GM19397 (cell line): ENCODE results near the gene COL10A1.
A peak's percentile ranks its signal among the peaks of the same experiment; 100 is the strongest.

Source experiments
- ATAC-seq: cut with Tn5 transposase; IDR thresholded peaks from one replicate; pipeline ENCODE4 v1.9.1; 2021; ENCODE audit warnings: mild to moderate bottlenecking, moderate library complexity; ENCODE audit not compliant: unreplicated experiment

Gene COL10A1

DNA sequence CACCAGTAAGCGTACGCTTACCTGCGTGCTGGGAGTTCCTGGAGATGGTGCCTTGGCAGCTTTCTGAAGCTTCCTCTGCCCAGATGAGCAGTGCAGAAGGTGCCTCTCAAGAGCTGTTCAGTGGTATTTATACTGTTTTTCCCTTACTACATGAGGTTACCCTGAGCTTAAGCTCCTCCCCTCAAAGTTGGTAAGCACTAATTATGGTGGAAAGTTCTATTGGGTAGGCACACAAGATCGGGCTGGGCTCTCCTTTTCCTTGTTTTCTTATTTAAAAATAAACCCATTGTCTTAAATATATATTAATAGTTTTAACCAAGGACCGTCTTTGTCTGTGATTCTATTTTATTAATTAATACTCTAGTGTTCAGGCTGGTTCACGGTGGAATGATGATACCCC lies at the start of gene COL10A1:
TSS of gene COL10A1 (minus strand) at position 101 of the 400 bp plus-strand sequence. CDS start 640 bp downstream, outside the sequence.
- no peak for ATAC-seq

GRCh38 chr6:116175344-116175743 lies 49.4 kb upstream of the COL10A1 start:
- no peak for ATAC-seq

GRCh38 chr6:116173928-116174327 lies 48.0 kb upstream of the COL10A1 start:
- no peak for ATAC-seq

GRCh38 chr6:116170358-116171057 lies 44.6 kb upstream of the COL10A1 start:
- no peak for ATAC-seq

- ATAC-seq, result no peak
These were observed 43.9 kb upstream of the COL10A1 start for GRCh38 chr6:116169880-116170279.

DNA sequence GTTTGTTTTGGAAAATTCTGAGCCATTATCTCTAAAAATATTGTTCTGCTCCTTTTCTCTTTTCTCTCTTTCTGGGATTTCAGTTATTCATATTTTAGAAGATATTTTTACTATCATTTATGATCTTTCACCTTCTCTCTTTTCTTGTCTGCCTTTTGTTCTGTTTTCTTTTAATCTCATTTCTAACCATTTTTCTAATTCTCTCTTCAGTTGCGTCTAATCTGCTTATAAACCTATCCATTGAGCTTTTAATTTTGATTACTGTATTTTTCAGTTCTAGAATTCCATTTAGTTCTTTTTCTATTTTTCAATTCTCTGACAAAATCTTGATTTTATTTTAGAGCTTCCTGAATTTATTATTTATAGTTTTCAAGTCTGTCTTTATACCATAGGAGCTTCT lies 42.2 kb upstream of the COL10A1 start:
- ATAC-seq, result no peak

- ATAC-seq, result no peak
These were observed 40.4 kb upstream of the COL10A1 start for GRCh38 chr6:116166369-116166768.

DNA sequence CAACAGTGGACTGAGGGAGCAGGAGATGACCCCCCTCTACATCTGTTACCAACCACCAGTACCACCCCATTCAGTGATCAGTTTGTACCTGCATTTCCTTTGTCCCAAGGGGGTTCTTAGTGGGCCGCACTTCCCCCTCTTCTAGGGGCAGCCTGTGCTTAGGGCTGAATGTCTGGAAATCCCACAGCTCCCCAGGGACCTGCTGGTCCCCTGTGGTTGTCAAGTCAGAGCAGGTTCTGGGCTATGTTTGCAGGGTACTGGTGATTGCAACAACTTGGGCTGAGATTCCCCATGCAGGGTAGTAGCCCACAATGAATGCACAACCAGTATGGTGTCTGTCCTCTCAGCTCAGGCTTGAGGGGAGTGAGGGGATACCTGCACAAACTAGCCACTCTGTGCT lies 39.7 kb upstream of the COL10A1 start:
- ATAC-seq, result peak; percentile 76

DNA sequence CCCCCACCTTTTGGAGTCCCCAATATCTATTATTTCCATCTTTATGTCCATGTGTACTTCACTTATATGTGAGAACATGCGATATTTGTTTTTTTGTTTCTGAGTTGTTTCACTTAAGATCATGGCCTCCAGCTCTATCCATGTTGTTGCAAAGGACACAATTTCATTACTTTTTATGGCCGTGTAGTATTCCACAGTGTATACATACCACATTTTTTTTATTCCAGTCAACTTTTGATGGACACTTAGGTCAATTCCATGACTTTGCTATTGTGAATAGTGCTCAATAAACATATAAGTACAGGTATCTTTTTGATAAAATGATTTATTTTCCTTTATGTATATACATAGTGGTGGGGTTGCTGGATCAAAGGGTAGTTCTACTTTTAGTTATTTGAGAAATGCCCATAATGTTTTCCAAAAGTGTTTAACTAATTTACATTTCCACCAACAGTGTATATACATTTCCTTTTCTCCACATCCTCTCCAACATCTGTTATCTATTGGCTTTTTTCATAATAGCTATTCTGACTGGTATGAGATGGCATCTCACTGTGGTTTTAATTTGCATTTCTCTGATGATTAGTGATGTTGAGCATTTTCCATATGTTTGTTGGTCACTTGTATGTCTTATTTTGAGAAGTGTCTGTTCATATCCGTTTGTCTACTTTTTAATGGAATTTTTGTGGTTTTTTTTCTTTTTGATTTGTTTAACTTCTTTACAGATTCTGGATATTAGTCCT lies 34.0 kb upstream of the COL10A1 start:
- ATAC-seq, result no peak

DNA sequence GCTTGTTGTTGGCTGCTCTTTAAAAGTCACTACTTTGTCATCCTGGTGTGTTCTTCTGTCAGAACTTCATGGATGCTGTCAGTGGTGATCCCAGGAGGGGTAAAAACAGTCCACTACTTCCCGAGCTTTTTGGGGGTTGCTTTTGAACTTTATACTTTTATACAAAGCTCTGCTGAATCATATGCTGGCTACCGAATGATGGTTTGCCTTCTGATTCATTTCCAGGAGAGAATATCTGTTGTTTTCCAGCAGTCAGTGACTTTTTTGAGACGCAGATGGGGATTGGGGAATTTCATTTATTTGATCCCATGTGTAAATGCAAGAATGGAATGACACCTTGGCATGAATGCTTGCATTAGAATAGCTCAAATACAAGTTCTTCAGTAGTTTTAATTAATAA lies 32.7 kb upstream of the COL10A1 start:
- ATAC-seq, result no peak

- ATAC-seq, result no peak
These were observed 31.5 kb upstream of the COL10A1 start for GRCh38 chr6:116157391-116157790.

- no peak for ATAC-seq
These were observed 30.7 kb upstream of the COL10A1 start for GRCh38 chr6:116156405-116157326.

DNA sequence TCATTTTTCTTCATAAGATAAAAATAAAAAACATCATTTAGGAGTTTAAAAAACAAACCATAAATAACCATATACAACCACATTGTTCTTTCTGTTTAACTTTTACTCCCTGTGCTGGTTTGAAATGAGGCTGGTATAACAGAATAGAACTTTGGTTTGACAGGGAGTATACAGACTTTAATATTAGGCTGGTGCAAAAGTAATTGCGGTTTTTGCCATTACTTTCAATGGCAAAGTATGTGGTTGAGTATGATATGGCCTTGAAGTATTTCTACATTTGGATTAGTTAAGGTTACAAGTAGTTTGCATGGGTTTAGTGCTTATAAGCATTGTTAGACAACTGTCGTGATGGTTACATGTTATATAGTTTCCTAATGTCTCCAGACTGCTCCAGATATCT lies 29.0 kb upstream of the COL10A1 start:
- ATAC-seq, result no peak

- no peak for ATAC-seq
These were observed 26.7 kb upstream of the COL10A1 start for GRCh38 chr6:116152620-116153019.

- ATAC-seq, result no peak
These were observed 20.1 kb upstream of the COL10A1 start for GRCh38 chr6:116145803-116146675.

DNA sequence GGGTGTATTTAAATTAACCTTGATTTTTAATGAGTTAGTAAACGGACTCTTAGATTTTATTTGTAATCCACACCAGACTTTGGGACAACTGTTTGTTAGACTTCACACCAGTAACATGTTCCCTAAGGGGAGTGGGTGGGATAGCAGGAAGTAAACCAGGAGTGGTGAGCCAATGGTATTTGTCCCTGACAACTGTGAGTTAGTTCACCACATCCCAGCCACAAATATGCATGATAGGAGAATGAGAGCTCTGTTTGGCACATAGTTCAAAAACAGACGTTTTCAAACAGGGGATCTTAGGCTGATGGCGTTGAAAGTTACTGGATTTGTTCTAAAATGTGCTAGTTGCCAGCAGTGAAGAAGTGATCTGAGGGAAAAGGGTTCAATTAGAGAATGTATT lies 18.7 kb upstream of the COL10A1 start:
- ATAC-seq, result no peak

- ATAC-seq, result no peak
These were observed 14.0 kb upstream of the COL10A1 start for GRCh38 chr6:116139917-116140316.

- ATAC-seq, result no peak
These were observed 11.0 kb upstream of the COL10A1 start for GRCh38 chr6:116136933-116137340.

- ATAC-seq, result no peak
These were observed 10.4 kb upstream of the COL10A1 start for GRCh38 chr6:116136373-116136772.

- ATAC-seq, result no peak
These were observed 7.5 kb upstream of the COL10A1 start for GRCh38 chr6:116133453-116133852.
